Measurements from ENCODE around the gene EID1.

Gene EID1

DNA sequence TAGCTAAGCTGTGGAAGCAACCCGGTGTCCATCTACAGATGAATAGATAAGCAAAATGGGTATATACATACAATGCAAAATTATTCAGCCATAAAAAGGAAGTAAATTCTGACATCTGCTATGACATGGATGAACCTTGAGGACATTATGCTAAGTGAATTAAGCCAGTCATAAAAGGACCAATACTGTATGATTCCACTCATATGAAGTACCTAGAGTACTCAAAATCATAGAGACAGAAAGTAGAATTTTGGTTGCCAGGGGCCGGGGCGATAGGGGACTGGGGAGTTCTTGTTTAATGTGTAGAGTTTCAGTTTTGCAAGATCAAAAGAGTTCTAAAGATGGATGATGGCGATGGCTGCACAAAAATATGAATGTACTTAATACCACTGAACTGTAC lies 10.3 kb downstream of the EID1 start:
- no peak overlapping the region for H3K9ac ChIP-seq
- TF ChIP-seq, protein P1, sequence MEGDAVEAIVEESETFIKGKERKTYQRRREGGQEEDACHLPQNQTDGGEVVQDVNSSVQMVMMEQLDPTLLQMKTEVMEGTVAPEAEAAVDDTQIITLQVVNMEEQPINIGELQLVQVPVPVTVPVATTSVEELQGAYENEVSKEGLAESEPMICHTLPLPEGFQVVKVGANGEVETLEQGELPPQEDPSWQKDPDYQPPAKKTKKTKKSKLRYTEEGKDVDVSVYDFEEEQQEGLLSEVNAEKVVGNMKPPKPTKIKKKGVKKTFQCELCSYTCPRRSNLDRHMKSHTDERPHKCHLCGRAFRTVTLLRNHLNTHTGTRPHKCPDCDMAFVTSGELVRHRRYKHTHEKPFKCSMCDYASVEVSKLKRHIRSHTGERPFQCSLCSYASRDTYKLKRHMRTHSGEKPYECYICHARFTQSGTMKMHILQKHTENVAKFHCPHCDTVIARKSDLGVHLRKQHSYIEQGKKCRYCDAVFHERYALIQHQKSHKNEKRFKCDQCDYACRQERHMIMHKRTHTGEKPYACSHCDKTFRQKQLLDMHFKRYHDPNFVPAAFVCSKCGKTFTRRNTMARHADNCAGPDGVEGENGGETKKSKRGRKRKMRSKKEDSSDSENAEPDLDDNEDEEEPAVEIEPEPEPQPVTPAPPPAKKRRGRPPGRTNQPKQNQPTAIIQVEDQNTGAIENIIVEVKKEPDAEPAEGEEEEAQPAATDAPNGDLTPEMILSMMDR (conservative IDR thresholded peaks at IDR 0.05; ENCODE audit: low read depth, low read length), result no peak

DNA sequence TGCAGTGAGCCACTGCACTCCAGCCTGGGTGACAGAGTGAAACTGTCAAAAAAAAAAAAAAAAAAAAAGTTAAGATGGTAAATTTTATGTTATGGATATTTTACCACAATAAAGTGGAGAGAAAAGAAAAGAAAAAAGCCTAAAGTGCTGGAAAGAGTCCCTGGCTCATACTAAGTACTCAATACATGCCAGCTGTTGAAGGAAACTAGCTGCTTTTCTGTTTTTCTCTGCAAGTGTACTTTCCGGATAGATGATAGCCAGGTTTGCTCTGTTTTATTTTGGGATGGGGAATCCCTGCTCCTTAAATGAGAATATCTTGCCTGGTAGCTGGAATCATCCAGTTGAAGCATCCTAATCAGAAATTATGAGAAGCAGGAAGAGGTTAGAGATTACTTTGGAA lies 10.9 kb downstream of the EID1 start:
- no peaks in the 10 kb centered on the region for H3K27me3 ChIP-seq (ENCODE audit: insufficient read depth, low read depth)
- no peaks in the 10 kb centered on the region for H3K79me2 ChIP-seq (ENCODE audit: insufficient read depth, low read depth)
- H3K4me3 ChIP-seq (IDR thresholded peaks at IDR 0.05; ENCODE audit: insufficient read depth, low read depth, low read length), result no peak overlapping the region
- no peak overlapping the region for H2AFZ ChIP-seq (ENCODE audit: low read depth)
- no peaks in the 10 kb centered on the region for H4K20me1 ChIP-seq (ENCODE audit: insufficient read depth)
- no peaks in the 10 kb centered on the region for H3K4me1 ChIP-seq (ENCODE audit: low read depth, poor library complexity, severe bottlenecking)
- TF ChIP-seq, protein P1 (conservative IDR thresholded peaks at IDR 0.05; ENCODE audit: low read depth, low read length), result no peak
- H3K27ac ChIP-seq, result no peak overlapping the region
- no peaks in the 10 kb centered on the region for H3K36me3 ChIP-seq (ENCODE audit: insufficient read depth)
- no peak overlapping the region for H3K9ac ChIP-seq
- H3K4me2 ChIP-seq, result no peak overlapping the region

More for the DNA sequence above, 10.3 kb downstream of the EID1 start:
- Histone ChIP-seq H4K20me1 (ENCODE audit: insufficient read depth) (no peaks in the 10 kb centered on the region), H2AFZ (ENCODE audit: low read depth) (no peak overlapping the region), H3K4me1 (ENCODE audit: low read depth, poor library complexity, severe bottlenecking) (no peaks in the 10 kb centered on the region), H3K36me3 (ENCODE audit: insufficient read depth) (no peaks in the 10 kb centered on the region), H3K4me3 (IDR thresholded peaks at IDR 0.05; ENCODE audit: insufficient read depth, low read depth, low read length) (no peak overlapping the region), H3K79me2 (ENCODE audit: insufficient read depth, low read depth) (no peaks in the 10 kb centered on the region), H3K4me2 (no peak overlapping the region), H3K27me3 (ENCODE audit: insufficient read depth, low read depth) (no peaks in the 10 kb centered on the region), H3K27ac (no peak overlapping the region)

DNA sequence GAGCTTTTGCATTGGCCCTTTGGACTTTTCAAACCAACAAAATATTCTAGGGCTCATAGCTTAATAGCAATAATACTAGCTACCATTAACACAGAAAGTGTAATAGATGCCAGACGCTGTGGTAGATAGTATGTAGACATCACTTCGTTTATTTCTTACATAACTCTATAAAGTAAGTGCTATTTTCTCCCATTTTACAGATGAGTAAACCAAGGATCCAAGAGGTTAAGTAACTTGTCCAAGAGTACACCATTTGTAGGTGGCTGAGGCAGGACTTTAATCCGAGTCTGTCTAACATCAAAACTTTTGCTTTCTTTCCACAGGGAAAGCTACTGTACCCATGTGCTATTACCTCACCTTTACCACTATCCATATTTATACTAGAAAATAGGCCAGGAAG lies 12.0 kb downstream of the EID1 start:
- Histone ChIP-seq H3K9ac (no peak overlapping the region), H2AFZ (ENCODE audit: low read depth) (no peak overlapping the region), H3K79me2 (ENCODE audit: insufficient read depth, low read depth) (no peaks in the 10 kb centered on the region), H4K20me1 (ENCODE audit: insufficient read depth) (no peaks in the 10 kb centered on the region), H3K27me3 (ENCODE audit: insufficient read depth, low read depth) (no peaks in the 10 kb centered on the region), H3K4me2 (no peak overlapping the region), H3K27ac (no peak overlapping the region), H3K4me1 (ENCODE audit: low read depth, poor library complexity, severe bottlenecking) (no peaks in the 10 kb centered on the region), H3K4me3 (IDR thresholded peaks at IDR 0.05; ENCODE audit: insufficient read depth, low read depth, low read length) (no peak overlapping the region), H3K36me3 (ENCODE audit: insufficient read depth) (no peaks in the 10 kb centered on the region)
- TF ChIP-seq, protein P1 (conservative IDR thresholded peaks at IDR 0.05; ENCODE audit: low read depth, low read length), result no peak

DNA sequence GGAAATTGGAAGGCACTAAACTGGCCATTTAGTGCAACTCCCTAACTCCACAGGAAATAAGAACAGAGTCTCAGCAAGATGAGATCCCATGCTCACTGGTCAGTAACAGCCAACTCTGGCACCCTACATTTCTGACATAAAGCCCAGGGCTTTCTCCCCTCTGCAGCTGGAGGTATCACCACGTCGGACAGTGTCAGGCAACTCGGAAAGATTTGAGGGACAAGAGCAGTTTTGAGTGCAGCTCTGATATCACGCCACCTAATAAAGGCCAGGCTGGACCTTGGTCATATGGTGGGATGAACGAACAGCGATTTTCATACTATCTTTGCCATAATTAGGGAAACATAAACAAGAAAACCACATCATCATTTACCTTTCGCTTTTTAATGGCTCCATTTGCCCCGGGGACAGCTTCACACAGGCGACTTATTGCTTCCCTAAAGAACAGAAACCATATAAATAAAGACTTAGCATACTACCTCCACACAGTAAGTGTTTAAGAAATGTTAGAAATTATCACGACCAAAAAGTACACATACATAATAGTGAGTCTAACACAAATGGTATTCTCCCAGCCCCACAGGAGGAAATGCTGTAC lies 12.5 kb downstream of the EID1 start:
- no peak overlapping the region for H3K9ac ChIP-seq
- no peaks in the 10 kb centered on the region for H3K27me3 ChIP-seq (ENCODE audit: insufficient read depth, low read depth)
- no peak overlapping the region for H3K4me2 ChIP-seq
- no peak overlapping the region for H3K27ac ChIP-seq
- no peak overlapping the region for H2AFZ ChIP-seq (ENCODE audit: low read depth)
- H3K4me3 ChIP-seq (IDR thresholded peaks at IDR 0.05; ENCODE audit: insufficient read depth, low read depth, low read length), result no peak overlapping the region
- no peaks in the 10 kb centered on the region for H3K79me2 ChIP-seq (ENCODE audit: insufficient read depth, low read depth)
- no peaks in the 10 kb centered on the region for H3K4me1 ChIP-seq (ENCODE audit: low read depth, poor library complexity, severe bottlenecking)
- no peaks in the 10 kb centered on the region for H4K20me1 ChIP-seq (ENCODE audit: insufficient read depth)
- TF ChIP-seq, protein P1 (conservative IDR thresholded peaks at IDR 0.05; ENCODE audit: low read depth, low read length), result no peak
- no peaks in the 10 kb centered on the region for H3K36me3 ChIP-seq (ENCODE audit: insufficient read depth)

Measured in KMS-11 (cell line).